Vagina (tissue), 2 donors: ENCODE measurements around the gene KRT28. TPM values are rescaled to one million over a fixed set of nuclear protein-coding genes. Genes with fewer than 3 reads are reported as not detected.
A peak's percentile ranks its signal among the peaks of the same experiment; 100 is the strongest.
"Not testable (repeated sequence)": the region's sequence is repeated elsewhere in the genome, so short reads cannot be mapped to it uniquely, and the experiment has no call there.

Source experiments
- DNase-seq, 2 donors: peaks; one replicate each; pipeline ENCODE4 v3.0.0-alpha.2; 2017; ENCODE audit errors: extremely low spot score in 2 of 2
- H3K27ac ChIP-seq: fragments of 200-600 bp; sonication (generic); one replicate; pipeline ENCODE4 v1.5.1; 2019
- H3K27me3 ChIP-seq: fragments of 200-600 bp; sonication (generic); one replicate; pipeline ENCODE4 v1.5.1; 2019
- H3K36me3 ChIP-seq, 2 donors: fragments of 200-600 bp; sonication (generic); one replicate each; pipeline ENCODE4 v1.5.1; 2017 to 2019
- H3K4me1 ChIP-seq: fragments of 200-600 bp; sonication (generic); one replicate; pipeline ENCODE4 v1.5.1; 2019
- H3K4me3 ChIP-seq, 2 donors: fragments of 200-600 bp; sonication (generic); 1 replicate in 1 of 2; 2 replicates in 1 of 2; pipeline ENCODE4 v1.5.1; 2016 to 2019
- H3K9me3 ChIP-seq: fragments of 200-600 bp; sonication (generic); one replicate; pipeline ENCODE4 v1.5.1; 2019
- CTCF ChIP-seq, 3 experiments: fragments of 450-650 bp in 2 of 3; fragments of 200-600 bp in 1 of 3; sonication (generic) in 1 of 3; IDR thresholded peaks; one replicate each; pipeline ENCODE4 v1.5.1; 2017 to 2019; ENCODE audit warnings: antibody characterized with exemption in 3 of 3, mild to moderate bottlenecking in 2 of 3, moderate library complexity in 2 of 3
- POLR2A ChIP-seq, 2 donors: fragments of 450-650 bp; IDR thresholded peaks; one replicate each; pipeline ENCODE4 v1.6.1; 2017; ENCODE audit warnings: antibody characterized with exemption in 2 of 2, mild to moderate bottlenecking in 2 of 2, moderate library complexity in 2 of 2
- POLR2AphosphoS5 ChIP-seq, 2 donors: sonication (generic); formaldehyde crosslinking; IDR thresholded peaks; one replicate each; pipeline ENCODE4 v1.9.0; 2017; ENCODE audit warnings: antibody characterized with exemption in 2 of 2, mild to moderate bottlenecking in 2 of 2, low read depth in 1 of 2; ENCODE audit not compliant: insufficient read depth in 1 of 2
- intact Hi-C: fragments of 100-400 bp; cut with DNase I; formaldehyde crosslinking; loops from one replicate; pipeline ENCODE4 v1.15.1; 2023
- total RNA-seq: library from RNA; depleted of rRNA; stranded (reverse); fragments of >200 nt; gene quantifications from one replicate; pipeline ENCODE4 v1.2.3, GENCODE V29; 2016

KRT28 gene
- total RNA-seq, 1 donor from 2014 or later, result not detected

- intact Hi-C loops, result no loop called here
- TF ChIP-seq POLR2A (IDR thresholded peaks at IDR 0.05), result peak in 1 of 2 donors; percentile 56
- TF ChIP-seq POLR2AphosphoS5 (IDR thresholded peaks at IDR 0.05; ENCODE audit: insufficient read depth in 1 of 2, low read depth in 1 of 2), result peak in 1 of 2 donors; percentile 12
- TF ChIP-seq CTCF (IDR thresholded peaks at IDR 0.05), result no peak
- peaks cover 0 to 10% of the 10 kb centered on the region in 2 donors for H3K36me3 ChIP-seq
- H3K27me3 ChIP-seq, result no peaks in the 10 kb centered on the region
- peaks cover 22% of the 10 kb centered on the region for H3K4me1 ChIP-seq
- H3K9me3 ChIP-seq, result no peaks in the 10 kb centered on the region
- peak overlapping the region; percentile 88 for H3K27ac ChIP-seq
- no peak for DNase-seq
- peak overlapping the region; percentile 59 to 76 for H3K4me3 ChIP-seq
Observed at GRCh38 chr17:40818733-40819527, 19.2 kb upstream of the KRT28 start.

- DNase-seq, result no peak
- no peak for TF ChIP-seq CTCF (IDR thresholded peaks at IDR 0.05)
- no peak for TF ChIP-seq POLR2A (IDR thresholded peaks at IDR 0.05)
- TF ChIP-seq POLR2AphosphoS5 (IDR thresholded peaks at IDR 0.05; ENCODE audit: insufficient read depth in 1 of 2, low read depth in 1 of 2), result no peak
- intact Hi-C loops, result no loop called here
- Histone ChIP-seq H3K36me3 (peaks cover 0 to 10% of the 10 kb centered on the region in 2 donors), H3K27me3 (no peaks in the 10 kb centered on the region), H3K4me3 (peak overlapping the region; percentile 59 to 76), H3K27ac (peak overlapping the region; percentile 88), H3K4me1 (peaks cover 22% of the 10 kb centered on the region), H3K9me3 (no peaks in the 10 kb centered on the region)
Observed at GRCh38 chr17:40818343-40818732, 18.6 kb upstream of the KRT28 start.

- no peak overlapping the region for H3K27ac ChIP-seq
- no peak for TF ChIP-seq POLR2A (IDR thresholded peaks at IDR 0.05)
- no peak for TF ChIP-seq CTCF (IDR thresholded peaks at IDR 0.05)
- TF ChIP-seq POLR2AphosphoS5 (IDR thresholded peaks at IDR 0.05; ENCODE audit: insufficient read depth in 1 of 2, low read depth in 1 of 2), result no peak
- no peak overlapping the region for H3K4me3 ChIP-seq
- peaks cover 22% of the 10 kb centered on the region for H3K4me1 ChIP-seq
- no peaks in the 10 kb centered on the region for H3K9me3 ChIP-seq
- DNase-seq, result no peak
- no peaks in the 10 kb centered on the region for H3K27me3 ChIP-seq
- peaks cover 0 to 10% of the 10 kb centered on the region in 2 donors for H3K36me3 ChIP-seq
- intact Hi-C loops, result no loop called here
Observed at GRCh38 chr17:40817103-40817682, 17.4 kb upstream of the KRT28 start.

GRCh38 chr17:40816569-40816968, 16.8 kb upstream of the KRT28 start:
- Histone ChIP-seq H3K27me3 (no peaks in the 10 kb centered on the region), H3K9me3 (no peaks in the 10 kb centered on the region), H3K4me1 (peaks cover 22% of the 10 kb centered on the region), H3K27ac (no peak overlapping the region), H3K36me3 (peaks cover 0 to 10% of the 10 kb centered on the region in 2 donors), H3K4me3 (no peak overlapping the region)
- intact Hi-C loops, result no loop called here
- DNase-seq, result no peak
- no peak for TF ChIP-seq POLR2AphosphoS5 (IDR thresholded peaks at IDR 0.05; ENCODE audit: insufficient read depth in 1 of 2, low read depth in 1 of 2)
- no peak for TF ChIP-seq POLR2A (IDR thresholded peaks at IDR 0.05)
- TF ChIP-seq CTCF (IDR thresholded peaks at IDR 0.05), result no peak

GRCh38 chr17:40815381-40815780, 15.6 kb upstream of the KRT28 start:
- Histone ChIP-seq H3K4me1 (peaks cover 20% of the 10 kb centered on the region), H3K9me3 (no peaks in the 10 kb centered on the region), H3K36me3 (peaks cover 0 to 4% of the 10 kb centered on the region in 2 donors), H3K4me3 (no peak overlapping the region), H3K27ac (no peak overlapping the region), H3K27me3 (no peaks in the 10 kb centered on the region)
- intact Hi-C loops, result no loop called here
- TF ChIP-seq POLR2A (IDR thresholded peaks at IDR 0.05), result no peak
- TF ChIP-seq CTCF (IDR thresholded peaks at IDR 0.05), result no peak
- TF ChIP-seq POLR2AphosphoS5 (IDR thresholded peaks at IDR 0.05; ENCODE audit: insufficient read depth in 1 of 2, low read depth in 1 of 2), result no peak
- no peak for DNase-seq

- H3K27ac ChIP-seq, DNase-seq, H3K4me3 ChIP-seq, H3K27me3 ChIP-seq, H3K9me3 ChIP-seq, intact Hi-C loops, H3K36me3 ChIP-seq: not testable (repeated sequence)
- peaks cover 14% of the 10 kb centered on the region for H3K4me1 ChIP-seq
Observed at GRCh38 chr17:40814657-40815056, 14.9 kb upstream of the KRT28 start.
